Activated B cell treated with CpG ODN at 0.5 μM for 24 hours (primary cell): ENCODE results near the gene CAMTA1. TPM values are rescaled to one million over a fixed set of nuclear protein-coding genes. Genes with fewer than 3 reads are reported as not detected.

Experiments
- ATAC-seq: fragments of 200-7000 bp; cut with Tn5 transposase; one replicate; pipeline ENCODE4 v1.10.0; 2021; ENCODE audit warnings: low read depth, mild to moderate bottlenecking, moderate library complexity
- CTCF ChIA-PET: fragments of 350-600 bp; sonication (Branson Sonifier 250); formaldehyde crosslinking; loops from one replicate; lab custom pipeline; 2021; ENCODE audit warnings: antibody characterized with exemption; lab: Charles Lee
- POLR2A ChIA-PET: fragments of 350-600 bp; sonication (Branson Sonifier 250); formaldehyde crosslinking; loops from one replicate; lab custom pipeline; 2021; ENCODE audit warnings: antibody characterized with exemption; lab: Charles Lee
- DNase-seq: peaks from one replicate; pipeline ENCODE4 v3.0.0; 2022
- H3K27ac Mint-ChIP-seq: one replicate; pipeline ENCODE4 v1.8.0; 2020; ENCODE audit warnings: mixed read lengths
- H3K27me3 Mint-ChIP-seq: one replicate; pipeline ENCODE4 v1.8.0; 2021; ENCODE audit warnings: mixed read lengths
- H3K36me3 Mint-ChIP-seq: one replicate; pipeline ENCODE4 v1.8.0; 2021; ENCODE audit warnings: low read depth, mixed read lengths
- H3K4me1 Mint-ChIP-seq: one replicate; pipeline ENCODE4 v1.8.0; 2021; ENCODE audit warnings: mixed read lengths
- H3K4me3 Mint-ChIP-seq: one replicate; pipeline ENCODE4 v1.8.0; 2020; ENCODE audit warnings: mild to moderate bottlenecking, mixed read lengths
- H3K9me3 Mint-ChIP-seq: one replicate; pipeline ENCODE4 v1.8.0; 2020; ENCODE audit warnings: mixed read lengths
- intact Hi-C: fragments of 100-400 bp; cut with micrococcal nuclease; formaldehyde crosslinking; loops from one replicate; pipeline ENCODE4 v1.15.1; 2024
- total RNA-seq: library from RNA; stranded (reverse); gene quantifications from 2 replicates; pipeline ENCODE4 v1.2.3, GENCODE V29; 2022
- TF ChIP-seq, protein P1 (sequence below): fragments of 200-600 bp; IDR thresholded peaks from one replicate; pipeline ENCODE4 v1.8.0; 2022; ENCODE audit warnings: antibody characterized with exemption, mild to moderate bottlenecking

The CAMTA1 gene
- total RNA-seq, 1 donor from 2014 or later, result 49.8 TPM

GRCh38 chr1:7077136-7077535 lies 291.9 kb downstream of the CAMTA1 start:
- POLR2A ChIA-PET, result no interaction called here
- Mint-ChIP-seq H3K27me3 (peaks cover 8% of the 10 kb centered on the region), H3K27ac (no peak overlapping the region), H3K36me3 (no peaks in the 10 kb centered on the region), H3K4me3 (no peak overlapping the region), H3K4me1 (no peaks in the 10 kb centered on the region), H3K9me3 (peaks cover 5% of the 10 kb centered on the region)
- intact Hi-C loops, result no loop called here
- ATAC-seq (no peak), DNase-seq (no peak)
- TF ChIP-seq, protein P1, sequence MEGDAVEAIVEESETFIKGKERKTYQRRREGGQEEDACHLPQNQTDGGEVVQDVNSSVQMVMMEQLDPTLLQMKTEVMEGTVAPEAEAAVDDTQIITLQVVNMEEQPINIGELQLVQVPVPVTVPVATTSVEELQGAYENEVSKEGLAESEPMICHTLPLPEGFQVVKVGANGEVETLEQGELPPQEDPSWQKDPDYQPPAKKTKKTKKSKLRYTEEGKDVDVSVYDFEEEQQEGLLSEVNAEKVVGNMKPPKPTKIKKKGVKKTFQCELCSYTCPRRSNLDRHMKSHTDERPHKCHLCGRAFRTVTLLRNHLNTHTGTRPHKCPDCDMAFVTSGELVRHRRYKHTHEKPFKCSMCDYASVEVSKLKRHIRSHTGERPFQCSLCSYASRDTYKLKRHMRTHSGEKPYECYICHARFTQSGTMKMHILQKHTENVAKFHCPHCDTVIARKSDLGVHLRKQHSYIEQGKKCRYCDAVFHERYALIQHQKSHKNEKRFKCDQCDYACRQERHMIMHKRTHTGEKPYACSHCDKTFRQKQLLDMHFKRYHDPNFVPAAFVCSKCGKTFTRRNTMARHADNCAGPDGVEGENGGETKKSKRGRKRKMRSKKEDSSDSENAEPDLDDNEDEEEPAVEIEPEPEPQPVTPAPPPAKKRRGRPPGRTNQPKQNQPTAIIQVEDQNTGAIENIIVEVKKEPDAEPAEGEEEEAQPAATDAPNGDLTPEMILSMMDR, result no peak
- CTCF ChIA-PET, result no interaction called here

DNA sequence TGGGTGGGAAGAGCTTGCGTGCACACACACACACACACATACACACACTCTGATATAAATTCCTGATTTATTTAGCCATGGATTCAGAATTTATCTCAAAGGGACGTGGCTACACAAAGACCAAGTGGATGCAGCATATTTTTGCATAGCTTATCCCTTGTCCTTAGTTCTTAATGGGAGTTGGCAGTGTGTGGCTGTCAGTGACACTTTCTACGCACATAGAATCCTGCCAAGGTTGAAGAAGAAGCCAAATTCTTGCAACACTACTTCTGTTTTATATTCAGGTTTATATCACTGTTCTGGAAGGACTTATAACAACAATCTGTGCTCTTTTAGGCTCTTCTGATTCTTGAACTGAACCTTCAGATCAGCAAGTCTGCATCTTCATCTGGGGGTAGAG lies 292.7 kb downstream of the CAMTA1 start:
- ATAC-seq, result no peak
- TF ChIP-seq, protein P1, result no peak
- H3K27ac Mint-ChIP-seq, result no peak overlapping the region
- intact Hi-C loops, result no loop called here
- no peaks in the 10 kb centered on the region for H3K36me3 Mint-ChIP-seq
- no peak overlapping the region for H3K4me3 Mint-ChIP-seq
- DNase-seq, result no peak
- ChIA-PET POLR2A (no interaction called here), CTCF (no interaction called here)
- H3K9me3 Mint-ChIP-seq, result peaks cover 5% of the 10 kb centered on the region
- H3K4me1 Mint-ChIP-seq, result no peaks in the 10 kb centered on the region
- peaks cover under 1% of the 10 kb centered on the region for H3K27me3 Mint-ChIP-seq

- H3K36me3 Mint-ChIP-seq, result no peaks in the 10 kb centered on the region
- ATAC-seq (no peak), DNase-seq (no peak)
- H3K4me1 Mint-ChIP-seq, result no peaks in the 10 kb centered on the region
- ChIA-PET POLR2A (interaction anchor here (0.7 kb wide), 1 partner anchor 145 kb away, joined by 4 read pairs; no protein-coding TSS in a partner anchor), CTCF (interaction anchor here (1.6 kb wide), 1 partner anchor 10 kb away, joined by 7 read pairs; no protein-coding TSS in a partner anchor)
- TF ChIP-seq, protein P1, result no peak
- intact Hi-C loops, result no loop called here
- H3K4me3 Mint-ChIP-seq, result no peak overlapping the region
- H3K9me3 Mint-ChIP-seq, result peaks cover 5% of the 10 kb centered on the region
- H3K27ac Mint-ChIP-seq, result no peak overlapping the region
- no peaks in the 10 kb centered on the region for H3K27me3 Mint-ChIP-seq
Measured at GRCh38 chr1:7079637-7080036, 294.4 kb downstream of the CAMTA1 start.

- no peak for ATAC-seq
- Mint-ChIP-seq H3K9me3 (peaks cover 5% of the 10 kb centered on the region), H3K4me3 (no peak overlapping the region), H3K4me1 (no peaks in the 10 kb centered on the region), H3K27me3 (no peaks in the 10 kb centered on the region), H3K27ac (no peak overlapping the region), H3K36me3 (no peaks in the 10 kb centered on the region)
- TF ChIP-seq, protein P1, result no peak
- ChIA-PET POLR2A (no interaction called here), CTCF (no interaction called here)
- intact Hi-C loops, result no loop called here
- no peak for DNase-seq
Measured at GRCh38 chr1:7084232-7084894, 299.1 kb downstream of the CAMTA1 start.

DNA sequence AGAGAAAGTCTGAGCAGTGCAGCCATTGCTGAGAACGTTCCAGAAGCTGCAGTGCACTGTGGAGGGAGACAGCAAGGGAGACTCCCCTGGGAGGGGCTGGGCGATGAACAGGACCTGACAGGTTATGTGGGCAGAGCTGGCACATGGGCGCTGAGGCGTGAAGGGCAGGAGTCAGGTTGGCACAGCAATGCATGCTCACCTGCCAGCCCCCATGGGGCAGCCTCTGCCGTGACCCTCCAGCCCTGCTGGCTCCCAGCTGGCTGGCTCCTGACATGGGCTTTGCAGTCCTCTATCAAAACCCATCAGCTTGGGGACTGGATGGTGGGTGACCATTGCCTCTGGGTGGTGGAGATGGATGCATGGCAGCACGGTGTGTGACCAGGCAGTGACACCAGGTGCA lies 300.3 kb downstream of the CAMTA1 start:
- ChIA-PET CTCF (no interaction called here), POLR2A (no interaction called here)
- intact Hi-C loops, result no loop called here
- Mint-ChIP-seq H3K4me3 (no peak overlapping the region), H3K27ac (no peak overlapping the region), H3K27me3 (no peaks in the 10 kb centered on the region), H3K36me3 (no peaks in the 10 kb centered on the region), H3K9me3 (no peaks in the 10 kb centered on the region), H3K4me1 (no peaks in the 10 kb centered on the region)
- DNase-seq (no peak), ATAC-seq (no peak)
- TF ChIP-seq, protein P1, result no peak
